Activated T-helper 17 cell treated with anti-CD3 and anti-CD28 coated beads, Interleukin-2, amount 50 U/mL, for 72 hours (primary cell): ENCODE data around the gene CMBL. TPM values are rescaled to one million over a fixed set of nuclear protein-coding genes. Genes with fewer than 3 reads are reported as not detected.

Experiments used
- ATAC-seq: fragments of 150-1000 bp; cut with Tn5 transposase; replicated peaks from 2 replicates; pipeline ENCODE4 v1.10.0; 2021; ENCODE audit warnings: mild to moderate bottlenecking, moderate library complexity
- H3K27ac Mint-ChIP-seq: one replicate; pipeline ENCODE4 v1.8.0; 2022; ENCODE audit warnings: mixed read lengths
- H3K27me3 Mint-ChIP-seq: one replicate; pipeline ENCODE4 v1.8.0; 2022; ENCODE audit warnings: mixed read lengths
- H3K36me3 Mint-ChIP-seq: one replicate; pipeline ENCODE4 v1.8.0; 2022; ENCODE audit warnings: low read depth, mild to moderate bottlenecking, mixed read lengths
- H3K4me1 Mint-ChIP-seq: one replicate; pipeline ENCODE4 v1.8.0; 2022; ENCODE audit warnings: mixed read lengths
- H3K4me3 Mint-ChIP-seq: one replicate; pipeline ENCODE4 v1.8.0; 2022; ENCODE audit warnings: mild to moderate bottlenecking, mixed read lengths
- H3K9me3 Mint-ChIP-seq: one replicate; pipeline ENCODE4 v1.8.0; 2022; ENCODE audit warnings: mixed read lengths
- total RNA-seq, 2 donors: library from RNA; stranded (reverse); gene quantifications; one replicate each; pipeline ENCODE4 v1.2.3, GENCODE V29; 2022

Gene CMBL
- total RNA-seq, 2 donors from 2014 or later = 0.80 to 0.82 TPM

- Mint-ChIP-seq H3K4me3 (peak overlapping the region; percentile 84), H3K27ac (no peak overlapping the region), H3K36me3 (no peaks in the 10 kb centered on the region), H3K27me3 (peaks cover 23% of the 10 kb centered on the region), H3K4me1 (peaks cover 8% of the 10 kb centered on the region), H3K9me3 (no peaks in the 10 kb centered on the region)
- ATAC-seq = no peak
Observed at GRCh38 chr5:10306806-10307205, 896 bp downstream of the CMBL start.

GRCh38 chr5:10306114-10306513 is 1.6 kb downstream of the CMBL start:
- Mint-ChIP-seq H3K36me3 (no peaks in the 10 kb centered on the region), H3K4me1 (peaks cover 4% of the 10 kb centered on the region), H3K4me3 (no peak overlapping the region), H3K9me3 (no peaks in the 10 kb centered on the region), H3K27ac (no peak overlapping the region), H3K27me3 (peaks cover 20% of the 10 kb centered on the region)
- ATAC-seq = no peak

- Mint-ChIP-seq H3K4me3 (no peak overlapping the region), H3K4me1 (no peaks in the 10 kb centered on the region), H3K36me3 (no peaks in the 10 kb centered on the region), H3K9me3 (no peaks in the 10 kb centered on the region), H3K27me3 (peaks cover 20% of the 10 kb centered on the region), H3K27ac (no peak overlapping the region)
- no peak for ATAC-seq
Observed at GRCh38 chr5:10304932-10305331, 2.8 kb downstream of the CMBL start.

GRCh38 chr5:10303699-10304170 is 4.0 kb downstream of the CMBL start:
- peak overlapping the region; percentile 13 for H3K27ac Mint-ChIP-seq
- ATAC-seq = no peak
- H3K4me1 Mint-ChIP-seq = no peaks in the 10 kb centered on the region
- H3K27me3 Mint-ChIP-seq = peaks cover 18% of the 10 kb centered on the region
- H3K9me3 Mint-ChIP-seq = no peaks in the 10 kb centered on the region
- H3K36me3 Mint-ChIP-seq = no peaks in the 10 kb centered on the region
- H3K4me3 Mint-ChIP-seq = no peak overlapping the region

- Mint-ChIP-seq H3K9me3 (no peaks in the 10 kb centered on the region), H3K4me3 (no peak overlapping the region), H3K27ac (peak overlapping the region; percentile 13), H3K4me1 (no peaks in the 10 kb centered on the region), H3K27me3 (peaks cover 16% of the 10 kb centered on the region), H3K36me3 (no peaks in the 10 kb centered on the region)
- ATAC-seq = no peak
Observed at GRCh38 chr5:10303201-10303600, 4.5 kb downstream of the CMBL start.

GRCh38 chr5:10301842-10302610 is 5.7 kb downstream of the CMBL start:
- Mint-ChIP-seq H3K9me3 (no peaks in the 10 kb centered on the region), H3K27me3 (peaks cover 11% of the 10 kb centered on the region), H3K4me3 (no peak overlapping the region), H3K4me1 (no peaks in the 10 kb centered on the region), H3K27ac (no peak overlapping the region), H3K36me3 (no peaks in the 10 kb centered on the region)
- no peak for ATAC-seq

- Mint-ChIP-seq H3K27ac (no peak overlapping the region), H3K27me3 (peaks cover 5% of the 10 kb centered on the region), H3K9me3 (no peaks in the 10 kb centered on the region), H3K36me3 (no peaks in the 10 kb centered on the region), H3K4me1 (no peaks in the 10 kb centered on the region), H3K4me3 (no peak overlapping the region)
- no peak for ATAC-seq
Observed at GRCh38 chr5:10301266-10301665, 6.4 kb downstream of the CMBL start.

- no peak for ATAC-seq
- Mint-ChIP-seq H3K4me3 (no peak overlapping the region), H3K27ac (no peak overlapping the region), H3K27me3 (no peaks in the 10 kb centered on the region), H3K36me3 (no peaks in the 10 kb centered on the region), H3K9me3 (no peaks in the 10 kb centered on the region), H3K4me1 (no peaks in the 10 kb centered on the region)
Observed at GRCh38 chr5:10300246-10300645, 7.5 kb downstream of the CMBL start.

- H3K4me1 Mint-ChIP-seq = no peaks in the 10 kb centered on the region
Observed at GRCh38 chr5:10297646-10298204, 10.0 kb downstream of the CMBL start.

GRCh38 chr5:10295619-10296326 is 11.9 kb downstream of the CMBL start:
- no peaks in the 10 kb centered on the region for H3K4me1 Mint-ChIP-seq
- no peak overlapping the region for H3K27ac Mint-ChIP-seq
- peak; percentile 48 for ATAC-seq
- H3K4me3 Mint-ChIP-seq = no peak overlapping the region
- H3K27me3 Mint-ChIP-seq = peaks cover 6% of the 10 kb centered on the region
- H3K36me3 Mint-ChIP-seq = no peaks in the 10 kb centered on the region
- no peaks in the 10 kb centered on the region for H3K9me3 Mint-ChIP-seq

More at GRCh38 chr5:10297646-10298204, 10.0 kb downstream of the CMBL start:
- Mint-ChIP-seq H3K27ac (no peak overlapping the region), H3K36me3 (no peaks in the 10 kb centered on the region), H3K27me3 (peaks cover 3% of the 10 kb centered on the region), H3K4me3 (no peak overlapping the region), H3K9me3 (no peaks in the 10 kb centered on the region)
- no peak for ATAC-seq

- Mint-ChIP-seq H3K36me3 (no peaks in the 10 kb centered on the region), H3K27ac (no peak overlapping the region), H3K27me3 (peaks cover 8% of the 10 kb centered on the region), H3K9me3 (no peaks in the 10 kb centered on the region), H3K4me1 (no peaks in the 10 kb centered on the region), H3K4me3 (no peak overlapping the region)
- no peak for ATAC-seq
Observed at GRCh38 chr5:10293907-10294662, 13.6 kb downstream of the CMBL start.

GRCh38 chr5:10291692-10292339 is 15.9 kb downstream of the CMBL start:
- H3K27ac Mint-ChIP-seq = no peak overlapping the region
- H3K36me3 Mint-ChIP-seq = no peaks in the 10 kb centered on the region

GRCh38 chr5:10290438-10290837 is 17.3 kb downstream of the CMBL start:
- ATAC-seq = no peak
- Mint-ChIP-seq H3K9me3 (no peaks in the 10 kb centered on the region), H3K36me3 (no peaks in the 10 kb centered on the region), H3K27me3 (peaks cover 8% of the 10 kb centered on the region), H3K4me3 (no peak overlapping the region), H3K4me1 (no peaks in the 10 kb centered on the region), H3K27ac (no peak overlapping the region)

More at GRCh38 chr5:10291692-10292339, 15.9 kb downstream of the CMBL start:
- H3K4me1 Mint-ChIP-seq = no peaks in the 10 kb centered on the region
- peaks cover 8% of the 10 kb centered on the region for H3K27me3 Mint-ChIP-seq
- ATAC-seq = no peak
- no peaks in the 10 kb centered on the region for H3K9me3 Mint-ChIP-seq
- H3K4me3 Mint-ChIP-seq = no peak overlapping the region

GRCh38 chr5:10289991-10290390 is 17.7 kb downstream of the CMBL start:
- Mint-ChIP-seq H3K36me3 (no peaks in the 10 kb centered on the region), H3K9me3 (no peaks in the 10 kb centered on the region), H3K27ac (no peak overlapping the region), H3K4me1 (no peaks in the 10 kb centered on the region), H3K27me3 (peaks cover 8% of the 10 kb centered on the region), H3K4me3 (no peak overlapping the region)
- no peak for ATAC-seq
